Measurements from ENCODE around the gene THSD4.

Gene THSD4

DNA sequence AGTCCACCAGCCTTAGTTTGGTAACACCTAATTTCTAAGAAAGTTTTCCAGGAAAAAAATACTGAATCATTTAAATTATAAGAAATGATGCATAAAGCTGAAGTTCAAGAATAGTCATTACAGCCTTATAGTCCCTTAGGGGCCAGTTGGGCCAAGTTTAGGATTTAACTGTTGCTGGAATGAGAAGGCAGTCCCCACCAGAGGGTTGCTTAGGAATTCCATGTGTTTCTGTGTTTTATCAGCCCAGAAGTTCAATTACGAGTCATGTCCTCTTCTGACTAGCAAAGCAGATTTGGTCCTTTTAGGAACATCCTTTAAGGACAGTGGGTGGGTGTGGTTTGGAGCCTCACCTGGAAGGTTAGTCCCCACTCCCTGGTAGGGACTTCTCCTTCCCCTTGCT, 638.1 kb downstream of the THSD4 start:
- Histone ChIP-seq H3K27ac (ENCODE audit: low read length) (no peak overlapping the region), H3K79me2 (ENCODE audit: low read length) (no peaks in the 10 kb centered on the region), H3K9me2 (replicated peaks; ENCODE audit: insufficient read depth, low read length) (no peaks in the 10 kb centered on the region), H2AFZ (ENCODE audit: low read length) (no peak overlapping the region), H3K9ac (ENCODE audit: low read length) (no peak overlapping the region), H3K9me3 (replicated peaks; ENCODE audit: insufficient read depth, low read length) (no peaks in the 10 kb centered on the region), H3K36me3 (replicated peaks; ENCODE audit: insufficient read depth, low read length) (no peaks in the 10 kb centered on the region), H4K20me1 (ENCODE audit: insufficient read depth, low read length) (no peaks in the 10 kb centered on the region), H3F3A (ENCODE audit: insufficient read depth, low read length) (no peaks in the 10 kb centered on the region), H3K4me2 (ENCODE audit: low read depth, low read length) (no peak overlapping the region), H3K4me3 (ENCODE audit: low read length) (no peak overlapping the region), H3K27me3 (replicated peaks; ENCODE audit: insufficient read depth, low read length) (no peaks in the 10 kb centered on the region), H3K4me1 (ENCODE audit: low read length) (no peaks in the 10 kb centered on the region)
- DNase-seq = no peak
- TF ChIP-seq EZH2phosphoT487 (IDR thresholded peaks at IDR 0.05; ENCODE audit: low read length) = no peak
- no peak for TF ChIP-seq EZH2 (optimal IDR thresholded peaks at IDR 0.05; ENCODE audit: low read depth, low read length)
- TF ChIP-seq, protein P1, sequence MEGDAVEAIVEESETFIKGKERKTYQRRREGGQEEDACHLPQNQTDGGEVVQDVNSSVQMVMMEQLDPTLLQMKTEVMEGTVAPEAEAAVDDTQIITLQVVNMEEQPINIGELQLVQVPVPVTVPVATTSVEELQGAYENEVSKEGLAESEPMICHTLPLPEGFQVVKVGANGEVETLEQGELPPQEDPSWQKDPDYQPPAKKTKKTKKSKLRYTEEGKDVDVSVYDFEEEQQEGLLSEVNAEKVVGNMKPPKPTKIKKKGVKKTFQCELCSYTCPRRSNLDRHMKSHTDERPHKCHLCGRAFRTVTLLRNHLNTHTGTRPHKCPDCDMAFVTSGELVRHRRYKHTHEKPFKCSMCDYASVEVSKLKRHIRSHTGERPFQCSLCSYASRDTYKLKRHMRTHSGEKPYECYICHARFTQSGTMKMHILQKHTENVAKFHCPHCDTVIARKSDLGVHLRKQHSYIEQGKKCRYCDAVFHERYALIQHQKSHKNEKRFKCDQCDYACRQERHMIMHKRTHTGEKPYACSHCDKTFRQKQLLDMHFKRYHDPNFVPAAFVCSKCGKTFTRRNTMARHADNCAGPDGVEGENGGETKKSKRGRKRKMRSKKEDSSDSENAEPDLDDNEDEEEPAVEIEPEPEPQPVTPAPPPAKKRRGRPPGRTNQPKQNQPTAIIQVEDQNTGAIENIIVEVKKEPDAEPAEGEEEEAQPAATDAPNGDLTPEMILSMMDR (IDR thresholded peaks at IDR 0.05; ENCODE audit: low read length) = no peak

DNA sequence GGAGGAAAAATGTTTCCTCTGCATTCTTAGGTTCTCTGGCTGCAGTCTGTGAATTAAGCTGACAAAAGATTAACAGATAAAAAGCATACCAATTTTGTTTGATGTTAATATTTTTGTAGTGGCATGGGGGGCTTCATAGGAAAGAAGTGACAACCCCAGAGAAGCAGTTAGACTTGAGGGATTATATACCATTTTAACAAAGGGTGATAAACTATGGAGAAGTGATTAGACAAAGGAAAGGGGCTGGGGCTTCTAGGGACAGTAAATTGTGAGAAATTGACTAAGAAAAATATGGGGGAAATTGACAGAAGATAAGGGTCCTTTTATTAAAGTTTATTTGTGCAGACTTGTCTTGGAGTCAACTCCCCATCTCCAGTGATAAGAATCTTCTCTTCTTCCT, 639.4 kb downstream of the THSD4 start:
- Histone ChIP-seq H4K20me1 (ENCODE audit: insufficient read depth, low read length) (no peaks in the 10 kb centered on the region), H3K9me3 (replicated peaks; ENCODE audit: insufficient read depth, low read length) (no peaks in the 10 kb centered on the region), H3K9ac (ENCODE audit: low read length) (no peak overlapping the region), H3K36me3 (replicated peaks; ENCODE audit: insufficient read depth, low read length) (no peaks in the 10 kb centered on the region), H3K4me2 (ENCODE audit: low read depth, low read length) (no peak overlapping the region), H3K9me2 (replicated peaks; ENCODE audit: insufficient read depth, low read length) (no peaks in the 10 kb centered on the region), H3K79me2 (ENCODE audit: low read length) (no peaks in the 10 kb centered on the region), H2AFZ (ENCODE audit: low read length) (no peak overlapping the region), H3F3A (ENCODE audit: insufficient read depth, low read length) (no peaks in the 10 kb centered on the region), H3K27me3 (replicated peaks; ENCODE audit: insufficient read depth, low read length) (no peaks in the 10 kb centered on the region), H3K27ac (ENCODE audit: low read length) (no peak overlapping the region), H3K4me1 (ENCODE audit: low read length) (no peaks in the 10 kb centered on the region), H3K4me3 (ENCODE audit: low read length) (no peak overlapping the region)
- no peak for DNase-seq
- no peak for TF ChIP-seq EZH2 (optimal IDR thresholded peaks at IDR 0.05; ENCODE audit: low read depth, low read length)
- TF ChIP-seq, protein P1 (IDR thresholded peaks at IDR 0.05; ENCODE audit: low read length) = no peak

DNA sequence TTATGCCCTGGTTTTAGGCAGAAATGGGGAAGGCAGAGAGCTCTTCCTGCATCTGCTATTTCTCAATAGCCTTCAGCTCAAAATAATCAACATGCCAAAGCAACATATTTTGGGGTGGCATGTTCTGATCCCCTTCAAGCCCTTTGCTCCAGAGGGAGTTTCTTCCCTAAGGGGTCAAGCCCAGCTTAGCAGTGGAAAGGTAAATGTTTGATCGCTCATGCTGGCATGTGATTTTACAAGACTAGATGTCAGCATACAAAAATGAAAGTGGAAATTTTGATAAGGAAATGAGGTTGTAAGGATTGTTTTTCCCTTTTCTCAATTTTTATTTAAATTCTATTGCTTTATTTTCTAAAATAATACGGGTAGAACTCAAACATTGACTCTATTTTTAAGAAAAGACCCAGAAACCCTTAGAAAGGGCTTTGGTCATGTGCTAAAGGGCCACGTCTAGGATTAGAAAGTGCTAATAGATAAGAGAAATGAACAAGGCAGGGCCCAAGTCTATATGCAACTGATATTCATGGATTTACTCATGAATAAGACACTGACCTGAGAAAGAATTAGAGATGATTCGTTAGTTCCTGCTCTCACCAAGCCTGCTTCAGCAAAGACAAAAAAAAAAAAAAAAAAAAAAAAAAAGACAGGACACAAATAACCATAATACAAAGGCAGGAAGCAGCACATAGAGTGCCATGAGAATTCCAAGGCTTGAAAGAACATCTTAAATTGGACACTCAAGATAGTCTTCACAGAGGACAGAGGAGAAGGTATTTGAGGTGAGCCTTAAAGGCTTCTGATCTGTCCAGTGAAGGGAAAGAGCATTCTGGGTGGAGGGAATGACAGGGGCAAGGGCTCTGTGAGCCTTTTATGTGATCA, 640.1 kb downstream of the THSD4 start:
- no peak overlapping the region for H3K27ac ChIP-seq (ENCODE audit: low read length)
- no peaks in the 10 kb centered on the region for H3K79me2 ChIP-seq (ENCODE audit: low read length)
- DNase-seq = no peak
- no peak overlapping the region for H3K4me2 ChIP-seq (ENCODE audit: low read depth, low read length)
- TF ChIP-seq EZH2phosphoT487 (IDR thresholded peaks at IDR 0.05; ENCODE audit: low read length) = no peak
- no peak for TF ChIP-seq EZH2 (optimal IDR thresholded peaks at IDR 0.05; ENCODE audit: low read depth, low read length)
- TF ChIP-seq, protein P1 (IDR thresholded peaks at IDR 0.05; ENCODE audit: low read length) = no peak
- H3K9me3 ChIP-seq (replicated peaks; ENCODE audit: insufficient read depth, low read length) = no peaks in the 10 kb centered on the region
- H4K20me1 ChIP-seq (ENCODE audit: insufficient read depth, low read length) = no peaks in the 10 kb centered on the region
- no peaks in the 10 kb centered on the region for H3K9me2 ChIP-seq (replicated peaks; ENCODE audit: insufficient read depth, low read length)
- no peak overlapping the region for H3K4me3 ChIP-seq (ENCODE audit: low read length)
- no peaks in the 10 kb centered on the region for H3K27me3 ChIP-seq (replicated peaks; ENCODE audit: insufficient read depth, low read length)
- no peaks in the 10 kb centered on the region for H3F3A ChIP-seq (ENCODE audit: insufficient read depth, low read length)
- H3K4me1 ChIP-seq (ENCODE audit: low read length) = no peaks in the 10 kb centered on the region
- no peaks in the 10 kb centered on the region for H3K36me3 ChIP-seq (replicated peaks; ENCODE audit: insufficient read depth, low read length)
- no peak overlapping the region for H2AFZ ChIP-seq (ENCODE audit: low read length)
- H3K9ac ChIP-seq (ENCODE audit: low read length) = no peak overlapping the region

Data from MM.1S (cell line).